ENCODE measurements around the gene MVB12B. TPM values are rescaled to one million over a fixed set of nuclear protein-coding genes. Genes with fewer than 3 reads are reported as not detected.

The MVB12B gene
- total RNA-seq, 1 experiment from 2014 or later: 5.8 TPM

- no peak overlapping the region for H3K4me2 ChIP-seq (ENCODE audit: insufficient read depth, insufficient read length, low read length)
- H4K5ac ChIP-seq (ENCODE audit: insufficient read length, low read depth, low read length): no peak overlapping the region
- no peak overlapping the region for H3K27ac ChIP-seq (ENCODE audit: insufficient read length, low read depth, low read length)
- H3K27ac Mint-ChIP-seq: peak overlapping the region in 1 of 3 experiments; percentile 95; a peak in 1 of 7 replicates
- H4K20me1 ChIP-seq (ENCODE audit: control insufficient read depth, insufficient read depth, insufficient read length): no peaks in the 10 kb centered on the region
- no peak overlapping the region for H3K18ac ChIP-seq (ENCODE audit: insufficient read length, low read depth, low read length)
- H4K8ac ChIP-seq (replicated peaks; ENCODE audit: insufficient read length, low read depth, low read length): no peak overlapping the region
- WGBS (ENCODE audit: extremely low coverage, insufficient read length, low lambda C conversion rate): no CpG with 5 or more reads among the region's 5 CpGs
- H3K4ac ChIP-seq (ENCODE audit: low read depth, low read length): no peak overlapping the region
- no peak overlapping the region for H3K4me3 Mint-ChIP-seq
- no peak for DNase-seq
- H3K4me1 ChIP-seq (ENCODE audit: insufficient read depth, low read length): no peaks in the 10 kb centered on the region
- H4K91ac ChIP-seq (ENCODE audit: insufficient read length, low read depth, low read length): no peak overlapping the region
- H3K9me3 ChIP-seq (ENCODE audit: control insufficient read depth, low read depth, low read length): no peaks in the 10 kb centered on the region
- H2AFZ ChIP-seq (ENCODE audit: low read length): no peak overlapping the region
- no peak overlapping the region for H3T11ph ChIP-seq (ENCODE audit: low read length)
- H3K27me3 Mint-ChIP-seq (ENCODE audit: low read depth): no peaks in the 10 kb centered on the region
- peaks cover 11 to 24% of the 10 kb centered on the region in 2 experiments for H3K4me1 Mint-ChIP-seq
- no peak overlapping the region for H2AK5ac ChIP-seq (ENCODE audit: insufficient read length, low read length)
- no peak overlapping the region for H3K14ac ChIP-seq (ENCODE audit: insufficient read depth, low read length)
- H3K56ac ChIP-seq (ENCODE audit: insufficient read length, low read depth, low read length): no peak overlapping the region
- no peak overlapping the region for H2BK12ac ChIP-seq (ENCODE audit: insufficient read length, low read depth, low read length)
- H3K23me2 ChIP-seq (ENCODE audit: insufficient read length, low read depth, low read length, poor library complexity, severe bottlenecking): no peaks in the 10 kb centered on the region
- no peaks in the 10 kb centered on the region for H3K9me3 Mint-ChIP-seq
- no peak overlapping the region for H3K9ac ChIP-seq (ENCODE audit: extremely low read depth, insufficient read length, low read length)
- H2BK120ac ChIP-seq (ENCODE audit: low read depth, low read length, poor library complexity, severe bottlenecking): no peak overlapping the region
- H3K36me3 Mint-ChIP-seq (ENCODE audit: insufficient read depth in 1 of 3, low read depth in 3 of 3): no peaks in the 10 kb centered on the region
- H2BK5ac ChIP-seq (ENCODE audit: insufficient read length, low read length): no peak overlapping the region
- TF ChIP-seq CTCF (conservative IDR thresholded peaks at IDR 0.05): no peak
- peaks cover 2% of the 10 kb centered on the region; the same call in 1 of the 2 replicates for H3K27me3 ChIP-seq (ENCODE audit: insufficient read depth, low read length)
- H2BK20ac ChIP-seq (ENCODE audit: low read depth, low read length, poor library complexity, severe bottlenecking): no peak overlapping the region
- no peak overlapping the region for H2BK15ac ChIP-seq (ENCODE audit: low read depth, low read length)
- no peaks in the 10 kb centered on the region for H3K79me1 ChIP-seq (ENCODE audit: insufficient read depth, low read depth, low read length, poor library complexity, severe bottlenecking)
- H3K79me2 ChIP-seq (ENCODE audit: insufficient read depth, low read length): no peaks in the 10 kb centered on the region
- no peak overlapping the region for H3K23ac ChIP-seq (ENCODE audit: insufficient read length, low read depth, low read length)
Measured at GRCh38 chr9:126439402-126439765, 112.8 kb downstream of the MVB12B start.
